GM13977 (cell line): ENCODE data around the gene RAD51B.
"Not testable (repeated sequence)": the region's sequence is repeated elsewhere in the genome, so short reads cannot be mapped to it uniquely, and the experiment has no call there.

Experiments
- DNase-seq: peaks from one replicate; pipeline ENCODE4 v3.0.0; 2012; ENCODE audit warnings: low spot score
- CTCF ChIP-seq: IDR thresholded peaks from 2 replicates; pipeline ENCODE4 v1.5.1; 2012; ENCODE audit warnings: mild to moderate bottlenecking, control low read depth; ENCODE audit not compliant: insufficient read depth; ENCODE audit errors: extremely low read depth, missing control alignments
- in situ Hi-C: fragments of 300-500 bp; cut with MboI; formaldehyde crosslinking; loops from one replicate; pipeline ENCODE4 v1.12.0; 2022; ENCODE audit warnings: low sequenced_read_pairs, low pct_unique_long_range_greater_than_20kb, mixed read lengths, inconsistent platforms; ENCODE audit not compliant: unreplicated experiment

Gene RAD51B

GRCh38 chr14:68111097-68111852 is 291.7 kb downstream of the RAD51B start:
- in situ Hi-C loops = no loop called here
- no peak for TF ChIP-seq CTCF
- no peak for DNase-seq

GRCh38 chr14:68111853-68112270 is 292.3 kb downstream of the RAD51B start:
- in situ Hi-C loops = no loop called here
- DNase-seq = no peak
- TF ChIP-seq CTCF = no peak

- in situ Hi-C loops = no loop called here
- no peak for DNase-seq
- TF ChIP-seq CTCF = no peak
Measured at GRCh38 chr14:68112442-68112841, 292.9 kb downstream of the RAD51B start.

- in situ Hi-C loops = no loop called here
- no peak for DNase-seq
- no peak for TF ChIP-seq CTCF
Measured at GRCh38 chr14:68113343-68113930, 293.9 kb downstream of the RAD51B start.

GRCh38 chr14:68115952-68116351 is 296.4 kb downstream of the RAD51B start:
- DNase-seq, in situ Hi-C loops: not testable (repeated sequence)

GRCh38 chr14:68122651-68123050 is 303.1 kb downstream of the RAD51B start:
- in situ Hi-C loops = no loop called here
- no peak for DNase-seq
- no peak for TF ChIP-seq CTCF

- in situ Hi-C loops = no loop called here
- TF ChIP-seq CTCF = no peak
- DNase-seq = no peak
Measured at GRCh38 chr14:68124050-68124449, 304.5 kb downstream of the RAD51B start.
